ENCODE results near the gene LHX8.

DNA sequence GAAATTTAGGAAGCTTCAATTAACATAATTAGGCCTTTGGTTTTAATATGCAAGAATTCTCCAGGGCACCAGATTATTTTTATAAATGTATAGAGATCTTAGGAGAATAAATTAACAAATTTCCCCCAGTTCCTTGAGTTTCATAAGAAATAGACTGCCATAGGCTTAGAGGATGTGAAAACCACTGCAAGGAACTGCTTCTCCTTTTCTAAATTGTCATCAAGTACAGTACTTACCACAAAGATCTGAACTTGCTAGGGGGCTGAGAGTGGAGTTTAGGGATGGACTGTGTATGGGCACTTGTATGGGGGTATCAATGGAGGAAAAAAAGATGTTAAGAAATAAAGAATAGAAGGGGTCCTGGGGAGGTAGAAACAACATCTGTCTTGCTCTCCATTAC is 31.1 kb downstream of the LHX8 start:
- TF ChIP-seq, protein P1, sequence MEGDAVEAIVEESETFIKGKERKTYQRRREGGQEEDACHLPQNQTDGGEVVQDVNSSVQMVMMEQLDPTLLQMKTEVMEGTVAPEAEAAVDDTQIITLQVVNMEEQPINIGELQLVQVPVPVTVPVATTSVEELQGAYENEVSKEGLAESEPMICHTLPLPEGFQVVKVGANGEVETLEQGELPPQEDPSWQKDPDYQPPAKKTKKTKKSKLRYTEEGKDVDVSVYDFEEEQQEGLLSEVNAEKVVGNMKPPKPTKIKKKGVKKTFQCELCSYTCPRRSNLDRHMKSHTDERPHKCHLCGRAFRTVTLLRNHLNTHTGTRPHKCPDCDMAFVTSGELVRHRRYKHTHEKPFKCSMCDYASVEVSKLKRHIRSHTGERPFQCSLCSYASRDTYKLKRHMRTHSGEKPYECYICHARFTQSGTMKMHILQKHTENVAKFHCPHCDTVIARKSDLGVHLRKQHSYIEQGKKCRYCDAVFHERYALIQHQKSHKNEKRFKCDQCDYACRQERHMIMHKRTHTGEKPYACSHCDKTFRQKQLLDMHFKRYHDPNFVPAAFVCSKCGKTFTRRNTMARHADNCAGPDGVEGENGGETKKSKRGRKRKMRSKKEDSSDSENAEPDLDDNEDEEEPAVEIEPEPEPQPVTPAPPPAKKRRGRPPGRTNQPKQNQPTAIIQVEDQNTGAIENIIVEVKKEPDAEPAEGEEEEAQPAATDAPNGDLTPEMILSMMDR (IDR thresholded peaks at IDR 0.05; ENCODE audit: low read depth, low read length, poor library complexity, severe bottlenecking), result no peak
- no peak for TF ChIP-seq EZH2phosphoT487 (IDR thresholded peaks at IDR 0.05; ENCODE audit: borderline replicate concordance, low read length)
